Measurements from ENCODE around the gene VWA3A.

- TF ChIP-seq CTCF (IDR thresholded peaks at IDR 0.05): no peak
- TF ChIP-seq POLR2A (IDR thresholded peaks at IDR 0.05): no peak
These were observed 109.9 kb downstream of the VWA3A start for GRCh38 chr16:22202261-22202637.

All from right lobe of liver (tissue), 4 donors.